Prostate gland (tissue), 2 donors: ENCODE data around the gene TREX2. TPM values are rescaled to one million over a fixed set of nuclear protein-coding genes. Genes with fewer than 3 reads are reported as not detected.

Experiments used
- DNase-seq: peaks from one replicate; pipeline ENCODE4 v3.0.0-alpha.2; 2019; ENCODE audit warnings: low spot score
- H3K27ac ChIP-seq, 2 donors: fragments of 200-600 bp; sonication (generic); 2 replicates each; pipeline ENCODE4 v1.5.1; 2017 to 2019
- H3K27me3 ChIP-seq: fragments of 200-600 bp; sonication (generic); replicated peaks from 2 replicates; pipeline ENCODE4 v1.5.1; 2019; ENCODE audit not compliant: insufficient read depth
- H3K36me3 ChIP-seq, 2 donors: fragments of 200-600 bp; sonication (generic); 1 replicate in 1 of 2; 2 replicates in 1 of 2; pipeline versions ENCODE4 v1.5.1 to v1.8.1; 2017 to 2019
- H3K4me1 ChIP-seq: fragments of 200-600 bp; sonication (generic); replicated peaks from 2 replicates; pipeline ENCODE4 v1.5.1; 2019
- H3K4me3 ChIP-seq, 2 donors: fragments of 200-600 bp; sonication (generic); 2 replicates each; pipeline ENCODE4 v1.5.1; 2017 to 2019
- H3K9me3 ChIP-seq: fragments of 200-600 bp; sonication (generic); 2 replicates; pipeline ENCODE4 v1.5.1; 2017
- CTCF ChIP-seq, 4 experiments: fragments of 200-600 bp in 2 of 4; fragments of 450-650 bp in 2 of 4; sonication (generic) in 2 of 4; IDR thresholded peaks; 1 replicate in 3 of 4; 2 replicates in 1 of 4; pipeline ENCODE4 v1.5.1; 2016 to 2019; ENCODE audit warnings: antibody characterized with exemption in 4 of 4, mild to moderate bottlenecking in 2 of 4, moderate library complexity in 2 of 4
- POLR2A ChIP-seq: fragments of 450-650 bp; IDR thresholded peaks from one replicate; pipeline ENCODE4 v1.6.1; 2016; ENCODE audit warnings: antibody characterized with exemption, mild to moderate bottlenecking
- POLR2AphosphoS5 ChIP-seq: sonication (generic); formaldehyde crosslinking; IDR thresholded peaks from one replicate; pipeline ENCODE4 v1.6.1; 2017; ENCODE audit warnings: antibody characterized with exemption
- WGBS: methylation state at CpG from one replicate; pipeline ENCODE4 v1.1.5; 2018; 5-methylcytosine and 5-hydroxymethylcytosine counted together
- intact Hi-C: fragments of 100-400 bp; cut with DNase I; formaldehyde crosslinking; loops from one replicate; pipeline ENCODE4 v1.14.2; 2022
- total RNA-seq, 2 donors: library from RNA; depleted of rRNA; stranded (reverse); fragments of >200 nt; gene quantifications; one replicate each; pipeline ENCODE4 v1.1.0, GENCODE V29; 2016

The TREX2 gene
- total RNA-seq, 2 donors from 2014 or later = 5.8 to 6.3 TPM

GRCh38 chrX:153434801-153435200 lies 11.1 kb downstream of the TREX2 start:
- intact Hi-C loops = no loop called here

GRCh38 chrX:153433781-153434285 lies 12.0 kb downstream of the TREX2 start:
- H3K36me3 ChIP-seq = no peaks in the 10 kb centered on the region
- intact Hi-C loops = no loop called here
- WGBS = 96% methylated on average over 8 of the region's 17 CpGs
- TF ChIP-seq POLR2AphosphoS5 = no peak
- TF ChIP-seq CTCF (IDR thresholded peaks at IDR 0.05) = no peak
- no peak for TF ChIP-seq POLR2A
- no peaks in the 10 kb centered on the region for H3K27me3 ChIP-seq
- no peak for DNase-seq
- no peak overlapping the region for H3K27ac ChIP-seq
- H3K4me3 ChIP-seq = no peak overlapping the region
- no peaks in the 10 kb centered on the region for H3K4me1 ChIP-seq
- no peaks in the 10 kb centered on the region for H3K9me3 ChIP-seq

More at GRCh38 chrX:153434801-153435200, 11.1 kb downstream of the TREX2 start:
- 93% methylated on average over 7 of the region's 8 CpGs for WGBS
- no peaks in the 10 kb centered on the region for H3K9me3 ChIP-seq
- H3K36me3 ChIP-seq = no peaks in the 10 kb centered on the region
- TF ChIP-seq POLR2A (no peak), POLR2AphosphoS5 (no peak), CTCF (IDR thresholded peaks at IDR 0.05) (no peak)
- no peak overlapping the region for H3K4me3 ChIP-seq
- H3K27me3 ChIP-seq = no peaks in the 10 kb centered on the region
- DNase-seq = no peak
- no peaks in the 10 kb centered on the region for H3K4me1 ChIP-seq
- no peak overlapping the region for H3K27ac ChIP-seq

GRCh38 chrX:153433161-153433680 lies 12.6 kb downstream of the TREX2 start:
- no peaks in the 10 kb centered on the region for H3K27me3 ChIP-seq
- no peaks in the 10 kb centered on the region for H3K9me3 ChIP-seq
- no peak overlapping the region for H3K4me3 ChIP-seq
- TF ChIP-seq POLR2AphosphoS5 (no peak), POLR2A (no peak), CTCF (IDR thresholded peaks at IDR 0.05) (no peak)
- DNase-seq = no peak
- H3K4me1 ChIP-seq = no peaks in the 10 kb centered on the region
- no peaks in the 10 kb centered on the region for H3K36me3 ChIP-seq
- intact Hi-C loops = no loop called here
- H3K27ac ChIP-seq = no peak overlapping the region
- WGBS = 76% methylated on average over 7 of the region's 12 CpGs

GRCh38 chrX:153430796-153431195 lies 15.1 kb downstream of the TREX2 start:
- 90% methylated on average over 6 of the region's 6 CpGs for WGBS
- no peak for DNase-seq
- Histone ChIP-seq H3K4me3 (no peak overlapping the region), H3K9me3 (no peaks in the 10 kb centered on the region), H3K27ac (no peak overlapping the region), H3K27me3 (no peaks in the 10 kb centered on the region), H3K36me3 (no peaks in the 10 kb centered on the region), H3K4me1 (no peaks in the 10 kb centered on the region)
- TF ChIP-seq POLR2AphosphoS5 = no peak
- TF ChIP-seq CTCF (IDR thresholded peaks at IDR 0.05) = no peak
- no peak for TF ChIP-seq POLR2A
- intact Hi-C loops = no loop called here

- no peak overlapping the region for H3K27ac ChIP-seq
- no peak overlapping the region for H3K4me3 ChIP-seq
- no peak for TF ChIP-seq POLR2AphosphoS5
- no peak for TF ChIP-seq POLR2A
- no peak for TF ChIP-seq CTCF (IDR thresholded peaks at IDR 0.05)
- intact Hi-C loops = no loop called here
- no peaks in the 10 kb centered on the region for H3K27me3 ChIP-seq
- DNase-seq = no peak
- H3K4me1 ChIP-seq = no peaks in the 10 kb centered on the region
- WGBS = 79% methylated on average over 3 of the region's 3 CpGs
- no peaks in the 10 kb centered on the region for H3K9me3 ChIP-seq
- no peaks in the 10 kb centered on the region for H3K36me3 ChIP-seq
These were observed 19.7 kb downstream of the TREX2 start for GRCh38 chrX:153426204-153426603.
